ENCODE data around the gene HOTAIR.

HOTAIR gene

GRCh38 chr12:53974084-53975063 lies at the start of gene HOTAIR:
HOTAIR (minus strand) TSS chr12:53974954.
- no peak for DNase-seq (ENCODE audit: low read depth)

GRCh38 chr12:54024127-54024526 lies 49.4 kb upstream of the HOTAIR start:
- no peak for DNase-seq (ENCODE audit: low read depth)

- DNase-seq (ENCODE audit: low read depth), result no peak
These were observed 48.5 kb upstream of the HOTAIR start for GRCh38 chr12:54022960-54023884.

- DNase-seq (ENCODE audit: low read depth), result no peak
These were observed 46.8 kb upstream of the HOTAIR start for GRCh38 chr12:54021432-54022013.

- no peak for DNase-seq (ENCODE audit: low read depth)
These were observed 46.0 kb upstream of the HOTAIR start for GRCh38 chr12:54020591-54021405.

- no peak for DNase-seq (ENCODE audit: low read depth)
These were observed 45.3 kb upstream of the HOTAIR start for GRCh38 chr12:54019924-54020590.

GRCh38 chr12:54019091-54019811 lies 44.5 kb upstream of the HOTAIR start:
- no peak for DNase-seq (ENCODE audit: low read depth)

- DNase-seq (ENCODE audit: low read depth), result no peak
These were observed 43.8 kb upstream of the HOTAIR start for GRCh38 chr12:54018468-54018984.

GRCh38 chr12:54017878-54018467 lies 43.2 kb upstream of the HOTAIR start:
- DNase-seq (ENCODE audit: low read depth), result no peak

- DNase-seq (ENCODE audit: low read depth), result no peak
These were observed 42.5 kb upstream of the HOTAIR start for GRCh38 chr12:54017027-54017788.

GRCh38 chr12:54016478-54016964 lies 41.8 kb upstream of the HOTAIR start:
- DNase-seq (ENCODE audit: low read depth), result no peak

GRCh38 chr12:54016051-54016450 lies 41.3 kb upstream of the HOTAIR start:
- DNase-seq (ENCODE audit: low read depth), result no peak

- DNase-seq (ENCODE audit: low read depth), result no peak
These were observed 40.5 kb upstream of the HOTAIR start for GRCh38 chr12:54015018-54015931.

- DNase-seq (ENCODE audit: low read depth), result no peak
These were observed 39.7 kb upstream of the HOTAIR start for GRCh38 chr12:54014377-54015017.

GRCh38 chr12:54012631-54013409 lies 38.1 kb upstream of the HOTAIR start:
- no peak for DNase-seq (ENCODE audit: low read depth)
